SU-DHL-6 (cell line): ENCODE measurements around the gene TNS3.

Experiments
- H2AFZ ChIP-seq: fragments of 200-600 bp; sonication (generic); 2 replicates; pipeline ENCODE4 v1.6.1; 2014; ENCODE audit warnings: low read depth, mild to moderate bottlenecking, moderate library complexity, mixed read lengths, antibody characterized with exemption, low read length; ENCODE audit not compliant: severe bottlenecking
- H3F3A ChIP-seq: fragments of 200-600 bp; shearing (Covaris generic); 2 replicates; pipeline ENCODE4 v1.6.0; 2016; ENCODE audit warnings: antibody characterized with exemption, mild to moderate bottlenecking; ENCODE audit not compliant: insufficient read depth
- H3K27ac ChIP-seq: fragments of 200-600 bp; sonication (generic); 2 replicates; pipeline ENCODE4 v1.5.1; 2016; ENCODE audit warnings: low read depth, mild to moderate bottlenecking, low read length, moderate library complexity, mixed read lengths
- H3K27me3 ChIP-seq: fragments of 200-600 bp; sonication (generic), shearing (Covaris generic); 2 replicates; pipeline ENCODE4 v1.6.0; 2014; ENCODE audit warnings: mild to moderate bottlenecking, low read length
- H3K36me3 ChIP-seq: fragments of 200-600 bp; sonication (generic); 2 replicates; pipeline ENCODE4 v1.6.1; 2014; ENCODE audit warnings: mild to moderate bottlenecking, low read length, mixed read lengths
- H3K4me2 ChIP-seq: fragments of 300-600, 200-600 bp; shearing (Covaris generic), sonication (generic); 2 replicates; pipeline ENCODE4 v1.6.0; 2014; ENCODE audit warnings: low read length, low read depth, mild to moderate bottlenecking; ENCODE audit not compliant: poor library complexity, severe bottlenecking
- H3K4me3 ChIP-seq: fragments of 200-600 bp; sonication (generic); 2 replicates; pipeline ENCODE4 v1.5.1; 2014; ENCODE audit warnings: antibody characterized with exemption, low read length, mild to moderate bottlenecking, mixed read lengths; ENCODE audit not compliant: insufficient read depth, poor library complexity, severe bottlenecking
- H3K79me2 ChIP-seq: fragments of 200-600 bp; sonication (generic); 2 replicates; pipeline ENCODE4 v1.6.1; 2014; ENCODE audit warnings: mild to moderate bottlenecking, low read length, moderate library complexity; ENCODE audit not compliant: insufficient read depth
- H3K9ac ChIP-seq: fragments of 200-600 bp; sonication (generic); 2 replicates; pipeline ENCODE4 v1.7.0; 2014; ENCODE audit warnings: mild to moderate bottlenecking, low read length
- H3K9me2 ChIP-seq: fragments of 200-600 bp; sonication (generic); replicated peaks from 2 replicates; pipeline ENCODE4 v1.6.1; 2014; ENCODE audit warnings: low read length; ENCODE audit not compliant: insufficient read depth
- H3K9me3 ChIP-seq: fragments of 200-600 bp; sonication (generic); 2 replicates; pipeline ENCODE4 v1.6.1; 2014; ENCODE audit warnings: low read length, mixed read lengths; ENCODE audit not compliant: insufficient read depth
- H4K20me1 ChIP-seq: fragments of 200-600 bp; sonication (generic); 2 replicates; pipeline ENCODE4 v1.6.1; 2014; ENCODE audit warnings: low read depth, mild to moderate bottlenecking, antibody characterized with exemption, low read length, moderate library complexity, mixed read lengths
- CTCF ChIP-seq: fragments of 200-600 bp; sonication (generic); IDR thresholded peaks from one replicate; pipeline ENCODE4 v1.5.1; 2017; ENCODE audit warnings: antibody characterized with exemption, mild to moderate bottlenecking, low read length, moderate library complexity; ENCODE audit not compliant: insufficient read depth, poor library complexity, severe bottlenecking
- EZH2phosphoT487 ChIP-seq: fragments of 200-600 bp; sonication (generic), shearing (Covaris generic); conservative IDR thresholded peaks from 2 replicates; pipeline ENCODE4 v1.6.1; 2018; ENCODE audit warnings: mild to moderate bottlenecking, antibody characterized with exemption, low read length, moderate library complexity, mixed read lengths

Gene TNS3

GRCh38 chr7:47390914-47391313, 191.0 kb downstream of the TNS3 start:
- Histone ChIP-seq H3K79me2 (no peaks in the 10 kb centered on the region), H3K9ac (no peak overlapping the region), H3K27ac (no peak overlapping the region), H3K4me2 (no peak overlapping the region), H4K20me1 (no peaks in the 10 kb centered on the region), H3F3A (no peaks in the 10 kb centered on the region), H3K4me3 (no peak overlapping the region), H3K27me3 (no peaks in the 10 kb centered on the region), H3K36me3 (peaks cover 10% of the 10 kb centered on the region; the same call in 1 of the 2 replicates), H2AFZ (no peak overlapping the region), H3K9me3 (no peaks in the 10 kb centered on the region), H3K9me2 (no peaks in the 10 kb centered on the region)
- TF ChIP-seq EZH2phosphoT487 = no peak
- no peak for TF ChIP-seq CTCF

GRCh38 chr7:47389923-47390630, 191.8 kb downstream of the TNS3 start:
- no peak overlapping the region for H3K4me2 ChIP-seq
- no peaks in the 10 kb centered on the region for H4K20me1 ChIP-seq
- peaks cover 6% of the 10 kb centered on the region; the same call in 1 of the 2 replicates for H3K36me3 ChIP-seq
- no peaks in the 10 kb centered on the region for H3K9me3 ChIP-seq
- H3K4me3 ChIP-seq = peak overlapping the region; percentile 26
- no peaks in the 10 kb centered on the region for H3K27me3 ChIP-seq
- no peaks in the 10 kb centered on the region for H3F3A ChIP-seq
- H3K27ac ChIP-seq = no peak overlapping the region
- no peaks in the 10 kb centered on the region for H3K79me2 ChIP-seq
- H2AFZ ChIP-seq = no peak overlapping the region
- H3K9ac ChIP-seq = no peak overlapping the region
- TF ChIP-seq CTCF (no peak), EZH2phosphoT487 (no peak)
- H3K9me2 ChIP-seq = no peaks in the 10 kb centered on the region

GRCh38 chr7:47389171-47389922, 192.6 kb downstream of the TNS3 start:
- Histone ChIP-seq H3K9ac (no peak overlapping the region), H3K9me2 (no peaks in the 10 kb centered on the region), H2AFZ (no peak overlapping the region), H3K79me2 (no peaks in the 10 kb centered on the region), H4K20me1 (no peaks in the 10 kb centered on the region), H3K4me3 (peak overlapping the region; percentile 26), H3K27ac (peak overlapping the region; percentile 67), H3F3A (no peaks in the 10 kb centered on the region), H3K36me3 (peaks cover 6% of the 10 kb centered on the region; the same call in 1 of the 2 replicates), H3K27me3 (no peaks in the 10 kb centered on the region), H3K4me2 (peak overlapping the region; percentile 42), H3K9me3 (no peaks in the 10 kb centered on the region)
- no peak for TF ChIP-seq EZH2phosphoT487
- TF ChIP-seq CTCF = no peak
